ENCODE data around the gene PALLD.
A peak's percentile ranks its signal among the peaks of the same experiment; 100 is the strongest.
"Not testable (repeated sequence)": the region's sequence is repeated elsewhere in the genome, so short reads cannot be mapped to it uniquely, and the experiment has no call there.

PALLD gene

GRCh38 chr4:168496834-168497233 lies at the start of gene PALLD:
Gene PALLD, plus strand, starts transcription at chr4:168497052.
- H3K4me3 ChIP-seq (ENCODE audit: low read depth, low read length): no peak within 1 kb of the TSS
- DNase-seq (ENCODE audit: low read depth): no peak

- DNase-seq (ENCODE audit: low read depth); H3K4me3 ChIP-seq (ENCODE audit: low read depth, low read length): not testable (repeated sequence)
Measured at GRCh38 chr4:168449063-168449462, 47.8 kb upstream of the PALLD start.

GRCh38 chr4:168449719-168450452 lies 47.0 kb upstream of the PALLD start:
- peak; percentile 31 for DNase-seq (ENCODE audit: low read depth)
- no peak overlapping the region for H3K4me3 ChIP-seq (ENCODE audit: low read depth, low read length)

- DNase-seq (ENCODE audit: low read depth): no peak
- H3K4me3 ChIP-seq (ENCODE audit: low read depth, low read length): no peak overlapping the region
Measured at GRCh38 chr4:168451331-168451730, 45.5 kb upstream of the PALLD start.

GRCh38 chr4:168451744-168452390 lies 45.0 kb upstream of the PALLD start:
- DNase-seq (ENCODE audit: low read depth): peak; percentile 47
- no peak overlapping the region for H3K4me3 ChIP-seq (ENCODE audit: low read depth, low read length)

- H3K4me3 ChIP-seq (ENCODE audit: low read depth, low read length): no peak overlapping the region
- no peak for DNase-seq (ENCODE audit: low read depth)
Measured at GRCh38 chr4:168453146-168453545, 43.7 kb upstream of the PALLD start.

GRCh38 chr4:168458256-168458655 lies 38.6 kb upstream of the PALLD start:
- not testable (repeated sequence) for DNase-seq (ENCODE audit: low read depth); H3K4me3 ChIP-seq (ENCODE audit: low read depth, low read length)

- no peak overlapping the region for H3K4me3 ChIP-seq (ENCODE audit: low read depth, low read length)
- no peak for DNase-seq (ENCODE audit: low read depth)
Measured at GRCh38 chr4:168461821-168462220, 35.0 kb upstream of the PALLD start.

GRCh38 chr4:168472920-168473319 lies 23.9 kb upstream of the PALLD start:
- no peak overlapping the region for H3K4me3 ChIP-seq (ENCODE audit: low read depth, low read length)
- no peak for DNase-seq (ENCODE audit: low read depth)

- DNase-seq (ENCODE audit: low read depth): no peak
- no peak overlapping the region for H3K4me3 ChIP-seq (ENCODE audit: low read depth, low read length)
Measured at GRCh38 chr4:168474660-168475320, 22.1 kb upstream of the PALLD start.

- no peak overlapping the region for H3K4me3 ChIP-seq (ENCODE audit: low read depth, low read length)
- no peak for DNase-seq (ENCODE audit: low read depth)
Measured at GRCh38 chr4:168475745-168476144, 21.1 kb upstream of the PALLD start.

- no peak overlapping the region for H3K4me3 ChIP-seq (ENCODE audit: low read depth, low read length)
- DNase-seq (ENCODE audit: low read depth): no peak
Measured at GRCh38 chr4:168478868-168479267, 18.0 kb upstream of the PALLD start.

- peak; percentile 54 for DNase-seq (ENCODE audit: low read depth)
- H3K4me3 ChIP-seq (ENCODE audit: low read depth, low read length): peak overlapping the region; percentile 68
Measured at GRCh38 chr4:168480931-168481611, 15.8 kb upstream of the PALLD start.

GRCh38 chr4:168483811-168484210 lies 13.0 kb upstream of the PALLD start:
- H3K4me3 ChIP-seq (ENCODE audit: low read depth, low read length): no peak overlapping the region
- no peak for DNase-seq (ENCODE audit: low read depth)

- peak; percentile 86 for DNase-seq (ENCODE audit: low read depth)
- no peak overlapping the region for H3K4me3 ChIP-seq (ENCODE audit: low read depth, low read length)
Measured at GRCh38 chr4:168484626-168485025, 12.2 kb upstream of the PALLD start.

- no peak overlapping the region for H3K4me3 ChIP-seq (ENCODE audit: low read depth, low read length)
- DNase-seq (ENCODE audit: low read depth): no peak
Measured at GRCh38 chr4:168485156-168485910, 11.5 kb upstream of the PALLD start.

- DNase-seq (ENCODE audit: low read depth): peak; percentile 41
- H3K4me3 ChIP-seq (ENCODE audit: low read depth, low read length): no peak overlapping the region
Measured at GRCh38 chr4:168486912-168487281, 10.0 kb upstream of the PALLD start.

GRCh38 chr4:168487282-168488035 lies 9.4 kb upstream of the PALLD start:
- H3K4me3 ChIP-seq (ENCODE audit: low read depth, low read length): no peak overlapping the region
- DNase-seq (ENCODE audit: low read depth): no peak

- DNase-seq (ENCODE audit: low read depth): peak; percentile 51
- H3K4me3 ChIP-seq (ENCODE audit: low read depth, low read length): no peak overlapping the region
Measured at GRCh38 chr4:168488869-168489274, 8.0 kb upstream of the PALLD start.
